OCI-LY1 (cell line): ENCODE results near the gene TEC.

Experiments used
- H2AFZ ChIP-seq: fragments of 200-600 bp; sonication (generic), shearing (Covaris generic); 2 replicates; pipeline ENCODE4 v1.6.0; 2014; ENCODE audit warnings: antibody characterized with exemption, mild to moderate bottlenecking, low read length
- H3F3A ChIP-seq: fragments of 200-600 bp; sonication (generic), shearing (Covaris generic); 2 replicates; pipeline ENCODE4 v1.6.0; 2014; ENCODE audit warnings: mild to moderate bottlenecking, antibody characterized with exemption, low read length, moderate library complexity; ENCODE audit not compliant: insufficient read depth
- H3K27ac ChIP-seq: fragments of 200-600 bp; sonication (generic); 2 replicates; pipeline ENCODE4 v1.5.1; 2014; ENCODE audit warnings: low read length, mixed run types, mild to moderate bottlenecking, low read depth; ENCODE audit not compliant: poor library complexity, severe bottlenecking
- H3K27me3 ChIP-seq: fragments of 200-600 bp; sonication (generic); 2 replicates; pipeline ENCODE4 v1.6.0; 2014; ENCODE audit warnings: antibody characterized with exemption, mild to moderate bottlenecking, low read length, moderate library complexity; ENCODE audit not compliant: insufficient read depth
- H3K36me3 ChIP-seq: fragments of 200-600 bp; sonication (generic); 2 replicates; pipeline ENCODE4 v1.6.1; 2014; ENCODE audit warnings: mild to moderate bottlenecking, antibody characterized with exemption, low read length, moderate library complexity, mixed read lengths; ENCODE audit not compliant: insufficient read depth
- H3K4me1 ChIP-seq: fragments of 200-600 bp; sonication (generic); 2 replicates; pipeline ENCODE4 v1.5.1; 2014; ENCODE audit warnings: mild to moderate bottlenecking, low read length, moderate library complexity; ENCODE audit not compliant: insufficient read depth, severe bottlenecking
- H3K4me2 ChIP-seq: fragments of 200-600 bp; sonication (generic), shearing (Covaris generic); 2 replicates; pipeline ENCODE4 v1.6.1; 2014; ENCODE audit warnings: low read length
- H3K4me3 ChIP-seq: fragments of 200-600 bp; sonication (generic); 2 replicates; pipeline ENCODE4 v1.5.1; 2014; ENCODE audit warnings: low read length, low read depth, mild to moderate bottlenecking, mixed read lengths; ENCODE audit not compliant: poor library complexity, severe bottlenecking
- H3K79me2 ChIP-seq: fragments of 200-600 bp; shearing (Covaris generic); 2 replicates; pipeline ENCODE4 v1.6.1; 2016; ENCODE audit warnings: mixed run types, low read length, mixed read lengths; ENCODE audit not compliant: insufficient read depth
- H3K9ac ChIP-seq: fragments of 200-600 bp; sonication (generic), shearing (Covaris generic); 2 replicates; pipeline ENCODE4 v1.6.1; 2014; ENCODE audit warnings: mild to moderate bottlenecking, low read length, mixed read lengths
- H3K9me2 ChIP-seq: fragments of 200-600 bp; sonication (generic), shearing (Covaris generic); 2 replicates; pipeline ENCODE4 v1.6.1; 2014; ENCODE audit warnings: low read depth, mild to moderate bottlenecking, low read length, mixed read lengths
- H3K9me3 ChIP-seq: fragments of 200-600 bp; shearing (Covaris generic); 2 replicates; pipeline ENCODE4 v1.6.1; 2014; ENCODE audit warnings: low read length, mixed read lengths
- H4K20me1 ChIP-seq: fragments of 200-600 bp; sonication (generic), shearing (Covaris generic); 2 replicates; pipeline ENCODE4 v1.6.0; 2016; ENCODE audit warnings: mild to moderate bottlenecking, low read length; ENCODE audit not compliant: insufficient read depth
- CTCF ChIP-seq: fragments of 200-600 bp; sonication (generic), shearing (Covaris generic); IDR thresholded peaks from 2 replicates; pipeline ENCODE4 v1.5.1; 2017; ENCODE audit warnings: mild to moderate bottlenecking, antibody characterized with exemption, low read length, moderate library complexity, mixed read lengths
- EZH2 ChIP-seq: fragments of 200-600 bp; sonication (generic), shearing (Covaris generic); IDR thresholded peaks from 2 replicates; pipeline ENCODE4 v1.8.0; 2017; ENCODE audit warnings: borderline replicate concordance, mixed run types, mild to moderate bottlenecking, antibody characterized with exemption, low read length, moderate library complexity, mixed read lengths

TEC gene

GRCh38 chr4:48225368-48226141 lies 44.1 kb downstream of the TEC start:
- H3F3A ChIP-seq: no peaks in the 10 kb centered on the region
- no peak overlapping the region for H3K27ac ChIP-seq
- TF ChIP-seq EZH2 (no peak), CTCF (no peak)
- H2AFZ ChIP-seq: no peak overlapping the region
- no peaks in the 10 kb centered on the region for H3K79me2 ChIP-seq
- H3K4me1 ChIP-seq: peaks cover 31% of the 10 kb centered on the region
- no peaks in the 10 kb centered on the region for H3K9me2 ChIP-seq
- no peaks in the 10 kb centered on the region for H4K20me1 ChIP-seq
- no peaks in the 10 kb centered on the region for H3K9me3 ChIP-seq
- peaks cover 11% of the 10 kb centered on the region for H3K36me3 ChIP-seq
- H3K9ac ChIP-seq: no peak overlapping the region
- peak overlapping the region; percentile 32; the same call in 1 of the 2 replicates for H3K4me2 ChIP-seq
- no peaks in the 10 kb centered on the region for H3K27me3 ChIP-seq
- no peak overlapping the region for H3K4me3 ChIP-seq

GRCh38 chr4:48224606-48225005 lies 45.0 kb downstream of the TEC start:
- Histone ChIP-seq H3K79me2 (no peaks in the 10 kb centered on the region), H3F3A (no peaks in the 10 kb centered on the region), H3K9ac (no peak overlapping the region), H3K27me3 (no peaks in the 10 kb centered on the region), H4K20me1 (no peaks in the 10 kb centered on the region), H2AFZ (no peak overlapping the region), H3K4me3 (no peak overlapping the region), H3K4me1 (peaks cover 31% of the 10 kb centered on the region), H3K36me3 (peaks cover 11% of the 10 kb centered on the region), H3K4me2 (no peak overlapping the region), H3K27ac (no peak overlapping the region), H3K9me3 (no peaks in the 10 kb centered on the region), H3K9me2 (no peaks in the 10 kb centered on the region)
- TF ChIP-seq EZH2 (no peak), CTCF (no peak)

- no peak overlapping the region for H2AFZ ChIP-seq
- H3K4me2 ChIP-seq: no peak overlapping the region
- H3F3A ChIP-seq: no peaks in the 10 kb centered on the region
These were observed 45.9 kb downstream of the TEC start for GRCh38 chr4:48223633-48224295.

More at GRCh38 chr4:48223633-48224295, 45.9 kb downstream of the TEC start:
- TF ChIP-seq EZH2 (no peak), CTCF (no peak)
- Histone ChIP-seq H3K4me3 (no peak overlapping the region), H3K79me2 (no peaks in the 10 kb centered on the region), H3K27me3 (no peaks in the 10 kb centered on the region), H4K20me1 (no peaks in the 10 kb centered on the region), H3K9me3 (no peaks in the 10 kb centered on the region), H3K27ac (no peak overlapping the region), H3K4me1 (peaks cover 29% of the 10 kb centered on the region), H3K9ac (no peak overlapping the region), H3K36me3 (peaks cover 11% of the 10 kb centered on the region), H3K9me2 (no peaks in the 10 kb centered on the region)
